Measurements from ENCODE around the gene FBXO48. TPM values are rescaled to one million over a fixed set of nuclear protein-coding genes. Genes with fewer than 3 reads are reported as not detected.

The FBXO48 gene, protein sequence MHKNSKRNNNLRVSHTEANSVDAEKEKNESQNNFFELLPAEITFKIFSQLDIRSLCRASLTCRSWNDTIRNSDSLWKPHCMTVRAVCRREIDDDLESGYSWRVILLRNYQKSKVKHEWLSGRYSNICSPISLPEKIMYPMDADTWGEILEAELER
- 0.61 and 1.7 TPM in 2 replicates for total RNA-seq (2014; rRNA removed; shearing (Covaris generic); ENCODE audit: low replicate concordance)

- Histone ChIP-seq H3K27ac (ENCODE audit: low read length) (no peak within 1 kb of the TSS; the same call in 1 of the 2 replicates), H3K9me2 (replicated peaks; ENCODE audit: insufficient read depth, low read length) (no peaks in the 10 kb centered on the region)
These were observed at the start of gene FBXO48, which contains the start of gene APLF for GRCh38 chr2:68467077-68467960. Gene FBXO48 (minus strand): TSS chr2:68467294. CDS start chr2:68465145, 2,149 bp downstream. Gene APLF (plus strand): TSS chr2:68467585. CDS start chr2:68467732, 147 bp downstream.

DNA sequence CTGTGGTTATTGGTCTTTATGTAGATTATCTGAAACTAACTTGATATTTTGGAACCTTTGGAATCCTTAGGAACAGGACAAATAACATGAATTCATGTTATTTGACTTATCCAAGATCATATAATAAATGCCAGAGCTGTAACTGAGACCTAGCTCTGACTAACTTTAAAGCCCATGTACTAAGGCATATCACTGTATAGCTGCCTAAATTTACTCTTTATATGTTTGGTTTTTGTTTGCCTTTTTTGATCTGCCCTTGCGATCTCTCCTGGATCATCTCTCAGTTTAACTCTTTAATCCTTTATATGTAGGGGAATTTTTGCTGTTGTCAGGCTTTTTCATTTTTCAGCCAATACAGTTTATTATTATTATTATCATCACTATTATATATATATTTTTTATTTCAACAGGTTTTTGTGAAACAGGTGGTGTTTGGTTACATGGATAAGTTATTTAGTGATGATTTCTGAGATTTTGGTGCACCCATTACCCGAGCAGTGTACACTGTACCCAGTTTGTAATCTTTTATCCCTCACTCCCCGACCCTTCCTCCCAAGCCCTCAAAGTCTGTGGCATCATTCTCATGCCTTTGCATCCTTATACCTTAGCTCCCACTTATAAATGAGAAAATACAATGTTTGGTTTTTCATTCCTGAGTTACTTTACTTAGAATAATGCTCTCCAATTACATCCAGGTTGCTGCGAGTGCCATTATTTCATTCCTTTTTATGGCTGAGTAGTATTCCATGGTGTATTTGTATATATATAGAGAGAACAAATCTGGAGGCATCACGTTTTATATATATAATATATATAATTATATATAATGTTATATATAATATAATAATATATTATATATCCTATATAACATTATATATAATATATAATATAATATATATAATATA is 49.2 kb upstream of the FBXO48 start:
- no peak overlapping the region for H3K4me2 ChIP-seq (ENCODE audit: low read depth, low read length, poor library complexity, severe bottlenecking)
- 0 out of 2 replicates have a peak overlapping the region, but pooled peaks have one; percentile 4 for H2AFZ ChIP-seq (ENCODE audit: low read length)
- H4K20me1 ChIP-seq (ENCODE audit: insufficient read depth, low read depth, low read length) = no peaks in the 10 kb centered on the region
- H3K9me2 ChIP-seq (replicated peaks; ENCODE audit: insufficient read depth, low read length) = no peaks in the 10 kb centered on the region
- no peak overlapping the region for H3K9ac ChIP-seq (ENCODE audit: low read length)
- H3K36me3 ChIP-seq (ENCODE audit: insufficient read depth, low read length) = no peaks in the 10 kb centered on the region
- H3K9me3 ChIP-seq (ENCODE audit: low read length) = no peaks in the 10 kb centered on the region
- peaks cover 29% of the 10 kb centered on the region for H3K4me1 ChIP-seq (ENCODE audit: low read length)
- no peak overlapping the region for H3K27ac ChIP-seq (ENCODE audit: low read length)
- no peaks in the 10 kb centered on the region for H3K79me2 ChIP-seq (ENCODE audit: low read length)
- no peak for DNase-seq
- H3K27me3 ChIP-seq (ENCODE audit: low read length) = no peaks in the 10 kb centered on the region
- H3K4me3 ChIP-seq (ENCODE audit: low read length) = no peak overlapping the region

More at GRCh38 chr2:68467077-68467960, at the start of gene FBXO48, which contains the start of gene APLF:
- DNase-seq = peak; percentile 100
- no peaks in the 10 kb centered on the region for H3K9me3 ChIP-seq (ENCODE audit: low read length)
- peaks cover 36% of the 10 kb centered on the region for H3K4me1 ChIP-seq (ENCODE audit: low read length)
- H3K4me3 ChIP-seq (ENCODE audit: low read length) = peak within 1 kb of the TSS; percentile 81
- peak within 1 kb of the TSS; percentile 80 for H3K9ac ChIP-seq (ENCODE audit: low read length)
- peak within 1 kb of the TSS; percentile 74 for H2AFZ ChIP-seq (ENCODE audit: low read length)
- no peaks in the 10 kb centered on the region; the same call in 1 of the 2 replicates for H3K27me3 ChIP-seq (ENCODE audit: low read length)
- H3K36me3 ChIP-seq (ENCODE audit: insufficient read depth, low read length) = no peaks in the 10 kb centered on the region
- peak within 1 kb of the TSS; percentile 92 for H3K4me2 ChIP-seq (ENCODE audit: low read depth, low read length, poor library complexity, severe bottlenecking)
- no peaks in the 10 kb centered on the region for H3K79me2 ChIP-seq (ENCODE audit: low read length)
- H4K20me1 ChIP-seq (ENCODE audit: insufficient read depth, low read depth, low read length) = no peaks in the 10 kb centered on the region

DNA sequence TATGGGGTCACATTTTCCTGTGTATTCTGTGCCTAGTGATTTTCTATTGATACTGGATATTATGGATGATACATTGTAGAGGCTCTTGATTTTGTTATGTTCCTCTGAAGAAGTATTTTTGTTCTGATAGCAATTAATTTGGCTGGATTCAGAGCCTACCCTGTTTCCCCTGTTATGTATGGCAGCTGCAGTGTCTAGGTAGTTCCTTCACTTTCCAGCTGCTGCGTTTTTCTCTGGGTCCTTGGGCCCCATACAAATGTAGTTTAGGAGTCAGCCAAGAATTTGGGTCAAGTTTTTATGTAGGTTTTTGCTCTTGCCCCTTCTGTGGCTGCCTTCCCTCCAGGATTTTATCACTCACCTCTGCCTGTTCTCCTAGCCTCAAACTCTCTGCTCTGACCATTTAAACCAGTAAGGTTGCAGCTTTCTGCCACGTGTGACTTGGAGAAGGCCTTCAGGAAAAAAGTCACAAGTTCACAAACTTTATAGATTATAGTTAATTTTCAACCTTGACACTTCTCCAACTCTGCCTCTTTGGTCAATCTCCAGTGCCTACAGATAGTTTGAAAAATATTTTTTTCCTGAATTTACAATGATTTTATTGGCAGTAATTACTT is 47.3 kb upstream of the FBXO48 start:
- no peaks in the 10 kb centered on the region for H3K9me3 ChIP-seq (ENCODE audit: low read length)
- H3K4me3 ChIP-seq (ENCODE audit: low read length) = no peak overlapping the region

GRCh38 chr2:68512966-68513365 is 45.9 kb upstream of the FBXO48 start:
- H3K36me3 ChIP-seq (ENCODE audit: insufficient read depth, low read length) = no peaks in the 10 kb centered on the region
- no peaks in the 10 kb centered on the region for H3K9me3 ChIP-seq (ENCODE audit: low read length)
- peaks cover 29% of the 10 kb centered on the region for H3K4me1 ChIP-seq (ENCODE audit: low read length)
- H3K4me2 ChIP-seq (ENCODE audit: low read depth, low read length, poor library complexity, severe bottlenecking) = peak overlapping the region; percentile 58
- H4K20me1 ChIP-seq (ENCODE audit: insufficient read depth, low read depth, low read length) = no peaks in the 10 kb centered on the region
- H2AFZ ChIP-seq (ENCODE audit: low read length) = peak overlapping the region; percentile 4; the same call in 1 of the 2 replicates
- no peaks in the 10 kb centered on the region for H3K9me2 ChIP-seq (replicated peaks; ENCODE audit: insufficient read depth, low read length)
- peak; percentile 88 for DNase-seq
- H3K9ac ChIP-seq (ENCODE audit: low read length) = no peak overlapping the region
- peak overlapping the region; percentile 84 for H3K27ac ChIP-seq (ENCODE audit: low read length)
- no peaks in the 10 kb centered on the region for H3K27me3 ChIP-seq (ENCODE audit: low read length)
- no peaks in the 10 kb centered on the region for H3K79me2 ChIP-seq (ENCODE audit: low read length)
- no peak overlapping the region; the same call in 1 of the 2 replicates for H3K4me3 ChIP-seq (ENCODE audit: low read length)

More for the DNA sequence above, 47.3 kb upstream of the FBXO48 start:
- Histone ChIP-seq H3K79me2 (ENCODE audit: low read length) (no peaks in the 10 kb centered on the region), H3K27ac (ENCODE audit: low read length) (peak overlapping the region; percentile 84; the same call in 1 of the 2 replicates), H2AFZ (ENCODE audit: low read length) (no peak overlapping the region), H3K4me1 (ENCODE audit: low read length) (peaks cover 29% of the 10 kb centered on the region), H3K9ac (ENCODE audit: low read length) (no peak overlapping the region), H3K27me3 (ENCODE audit: low read length) (no peaks in the 10 kb centered on the region), H3K9me2 (replicated peaks; ENCODE audit: insufficient read depth, low read length) (no peaks in the 10 kb centered on the region), H3K36me3 (ENCODE audit: insufficient read depth, low read length) (no peaks in the 10 kb centered on the region), H4K20me1 (ENCODE audit: insufficient read depth, low read depth, low read length) (no peaks in the 10 kb centered on the region), H3K4me2 (ENCODE audit: low read depth, low read length, poor library complexity, severe bottlenecking) (no peak overlapping the region)
- DNase-seq = no peak

DNA sequence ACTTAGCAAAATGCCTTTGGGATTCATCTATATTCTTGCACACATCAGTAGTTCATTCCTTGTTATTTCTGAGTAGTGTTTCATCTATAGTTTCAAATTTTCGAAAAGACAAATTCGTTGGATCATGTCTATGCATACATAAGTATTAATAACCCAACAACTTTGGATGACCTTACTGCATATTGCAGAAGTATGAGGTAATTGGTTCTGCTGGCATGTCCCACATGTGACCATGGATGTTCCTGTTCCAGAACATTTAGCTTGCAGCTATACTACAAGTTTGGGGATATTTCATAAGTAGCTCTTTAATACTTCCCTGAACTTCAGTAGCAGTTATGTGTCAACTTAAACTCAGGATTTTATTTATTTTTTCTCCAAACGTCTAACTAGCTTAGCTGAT is 45.2 kb upstream of the FBXO48 start:
- Histone ChIP-seq H3K27me3 (ENCODE audit: low read length) (no peaks in the 10 kb centered on the region), H3K9me3 (ENCODE audit: low read length) (no peaks in the 10 kb centered on the region)

GRCh38 chr2:68506170-68506569 is 39.1 kb upstream of the FBXO48 start:
- Histone ChIP-seq H3K4me2 (ENCODE audit: low read depth, low read length, poor library complexity, severe bottlenecking) (no peak overlapping the region), H3K9ac (ENCODE audit: low read length) (no peak overlapping the region), H3K4me3 (ENCODE audit: low read length) (no peak overlapping the region), H3K9me3 (ENCODE audit: low read length) (no peaks in the 10 kb centered on the region), H3K9me2 (replicated peaks; ENCODE audit: insufficient read depth, low read length) (no peaks in the 10 kb centered on the region), H3K79me2 (ENCODE audit: low read length) (no peaks in the 10 kb centered on the region), H3K27me3 (ENCODE audit: low read length) (no peaks in the 10 kb centered on the region), H3K27ac (ENCODE audit: low read length) (no peak overlapping the region), H4K20me1 (ENCODE audit: insufficient read depth, low read depth, low read length) (no peaks in the 10 kb centered on the region), H2AFZ (ENCODE audit: low read length) (no peak overlapping the region), H3K36me3 (ENCODE audit: insufficient read depth, low read length) (no peaks in the 10 kb centered on the region), H3K4me1 (ENCODE audit: low read length) (peaks cover 4% of the 10 kb centered on the region)
- no peak for DNase-seq

More for the DNA sequence above, 45.2 kb upstream of the FBXO48 start:
- H3K4me1 ChIP-seq (ENCODE audit: low read length) = peaks cover 33% of the 10 kb centered on the region
- H3K9ac ChIP-seq (ENCODE audit: low read length) = no peak overlapping the region
- DNase-seq = no peak
- no peaks in the 10 kb centered on the region for H3K36me3 ChIP-seq (ENCODE audit: insufficient read depth, low read length)
- H3K27ac ChIP-seq (ENCODE audit: low read length) = peak overlapping the region; percentile 84
- H3K79me2 ChIP-seq (ENCODE audit: low read length) = no peaks in the 10 kb centered on the region
- peak overlapping the region; percentile 58 for H3K4me2 ChIP-seq (ENCODE audit: low read depth, low read length, poor library complexity, severe bottlenecking)
- H3K4me3 ChIP-seq (ENCODE audit: low read length) = no peak overlapping the region
- H4K20me1 ChIP-seq (ENCODE audit: insufficient read depth, low read depth, low read length) = no peaks in the 10 kb centered on the region
- no peaks in the 10 kb centered on the region for H3K9me2 ChIP-seq (replicated peaks; ENCODE audit: insufficient read depth, low read length)
- peak overlapping the region; percentile 4 for H2AFZ ChIP-seq (ENCODE audit: low read length)

GRCh38 chr2:68505603-68506159 is 38.6 kb upstream of the FBXO48 start:
- Histone ChIP-seq H3K27ac (ENCODE audit: low read length) (no peak overlapping the region), H3K36me3 (ENCODE audit: insufficient read depth, low read length) (no peaks in the 10 kb centered on the region), H2AFZ (ENCODE audit: low read length) (no peak overlapping the region), H3K9me3 (ENCODE audit: low read length) (no peaks in the 10 kb centered on the region), H3K27me3 (ENCODE audit: low read length) (no peaks in the 10 kb centered on the region), H3K4me3 (ENCODE audit: low read length) (no peak overlapping the region), H4K20me1 (ENCODE audit: insufficient read depth, low read depth, low read length) (no peaks in the 10 kb centered on the region), H3K79me2 (ENCODE audit: low read length) (no peaks in the 10 kb centered on the region), H3K4me2 (ENCODE audit: low read depth, low read length, poor library complexity, severe bottlenecking) (no peak overlapping the region), H3K9ac (ENCODE audit: low read length) (no peak overlapping the region), H3K9me2 (replicated peaks; ENCODE audit: insufficient read depth, low read length) (no peaks in the 10 kb centered on the region), H3K4me1 (ENCODE audit: low read length) (peaks cover 4% of the 10 kb centered on the region)
- DNase-seq = no peak
